ENCODE data around the gene RBM25. TPM values are rescaled to one million over a fixed set of nuclear protein-coding genes. Genes with fewer than 3 reads are reported as not detected.

Gene RBM25
- total RNA-seq, 1 donor from 2014 or later = 53.2 TPM

DNA sequence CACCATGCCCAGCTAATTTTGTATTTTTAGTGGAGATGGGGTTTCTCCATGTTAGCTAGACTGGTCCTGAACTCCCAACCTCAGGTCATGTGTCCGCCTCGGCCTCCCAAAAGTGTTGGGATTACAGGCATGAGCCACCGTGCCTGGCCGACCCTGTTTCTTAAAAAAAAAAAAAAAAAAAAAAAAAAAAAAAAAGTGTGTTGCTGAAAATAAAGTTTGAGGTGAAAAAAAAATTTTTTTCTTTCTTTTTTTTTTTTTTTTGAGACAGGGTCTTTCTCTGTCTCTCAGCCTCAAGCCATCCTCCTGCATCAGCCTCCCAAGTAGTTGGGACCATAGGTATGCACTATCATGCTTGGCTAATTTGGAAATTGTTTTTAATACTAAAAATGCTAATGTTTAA is 11.3 kb downstream of the RBM25 start:
- Mint-ChIP-seq H3K27ac (ENCODE audit: unreplicated experiment) (no peak overlapping the region), H3K9me3 (ENCODE audit: low read depth) (no peaks in the 10 kb centered on the region), H3K27me3 (ENCODE audit: low read depth) (no peaks in the 10 kb centered on the region), H3K36me3 (ENCODE audit: low read depth) (peaks cover 14% of the 10 kb centered on the region), H3K4me1 (ENCODE audit: low read depth) (peaks cover 18% of the 10 kb centered on the region), H3K4me3 (ENCODE audit: unreplicated experiment) (no peak overlapping the region)
- TF ChIP-seq, protein P1, sequence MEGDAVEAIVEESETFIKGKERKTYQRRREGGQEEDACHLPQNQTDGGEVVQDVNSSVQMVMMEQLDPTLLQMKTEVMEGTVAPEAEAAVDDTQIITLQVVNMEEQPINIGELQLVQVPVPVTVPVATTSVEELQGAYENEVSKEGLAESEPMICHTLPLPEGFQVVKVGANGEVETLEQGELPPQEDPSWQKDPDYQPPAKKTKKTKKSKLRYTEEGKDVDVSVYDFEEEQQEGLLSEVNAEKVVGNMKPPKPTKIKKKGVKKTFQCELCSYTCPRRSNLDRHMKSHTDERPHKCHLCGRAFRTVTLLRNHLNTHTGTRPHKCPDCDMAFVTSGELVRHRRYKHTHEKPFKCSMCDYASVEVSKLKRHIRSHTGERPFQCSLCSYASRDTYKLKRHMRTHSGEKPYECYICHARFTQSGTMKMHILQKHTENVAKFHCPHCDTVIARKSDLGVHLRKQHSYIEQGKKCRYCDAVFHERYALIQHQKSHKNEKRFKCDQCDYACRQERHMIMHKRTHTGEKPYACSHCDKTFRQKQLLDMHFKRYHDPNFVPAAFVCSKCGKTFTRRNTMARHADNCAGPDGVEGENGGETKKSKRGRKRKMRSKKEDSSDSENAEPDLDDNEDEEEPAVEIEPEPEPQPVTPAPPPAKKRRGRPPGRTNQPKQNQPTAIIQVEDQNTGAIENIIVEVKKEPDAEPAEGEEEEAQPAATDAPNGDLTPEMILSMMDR (IDR thresholded peaks at IDR 0.05) = no peak
- no peak for DNase-seq (ENCODE audit: low spot score)

DNA sequence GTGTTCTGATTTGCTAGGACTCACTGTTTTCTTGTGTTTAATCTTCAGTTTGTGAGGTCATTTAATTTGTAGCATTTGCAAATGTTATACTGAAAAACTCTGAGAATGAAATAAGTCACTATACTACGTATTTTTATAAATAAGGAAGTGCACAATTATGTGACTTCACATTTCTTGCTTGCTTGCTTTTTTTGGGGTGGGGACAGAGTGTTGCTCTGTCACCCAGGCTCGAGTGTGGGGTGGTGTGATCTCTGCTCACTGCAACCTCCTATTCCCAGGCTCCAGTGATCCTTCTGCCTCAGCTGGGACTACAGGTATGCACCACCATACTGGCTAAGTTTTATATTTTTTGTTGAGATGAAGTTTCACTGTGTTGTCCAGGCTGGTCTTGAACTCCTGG is 32.7 kb downstream of the RBM25 start:
- Mint-ChIP-seq H3K4me3 (ENCODE audit: unreplicated experiment) (no peak overlapping the region), H3K36me3 (ENCODE audit: low read depth) (peaks cover 18% of the 10 kb centered on the region), H3K27me3 (ENCODE audit: low read depth) (no peaks in the 10 kb centered on the region), H3K27ac (ENCODE audit: unreplicated experiment) (no peak overlapping the region), H3K9me3 (ENCODE audit: low read depth) (no peaks in the 10 kb centered on the region), H3K4me1 (ENCODE audit: low read depth) (no peaks in the 10 kb centered on the region)
- TF ChIP-seq, protein P1 (IDR thresholded peaks at IDR 0.05) = no peak
- DNase-seq (ENCODE audit: low spot score) = no peak

DNA sequence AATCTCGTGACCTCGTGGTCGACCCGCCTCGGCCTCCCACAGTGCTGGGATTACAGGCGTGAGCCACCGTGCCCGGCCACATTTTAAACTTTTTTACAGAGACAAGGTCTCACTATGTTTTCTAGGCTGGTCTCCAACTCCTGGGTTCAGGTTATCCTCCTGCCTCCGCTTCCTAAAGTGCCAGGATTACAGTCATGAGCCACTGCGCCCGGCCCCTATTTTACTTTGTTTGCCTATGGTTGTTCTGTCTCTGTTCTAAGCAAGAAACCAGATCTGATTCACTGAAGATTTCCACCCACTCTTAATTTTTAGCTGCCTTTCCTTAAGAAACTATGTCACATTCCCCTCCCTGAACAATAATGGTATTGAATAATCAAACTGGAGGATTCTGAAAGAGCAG is 39.1 kb downstream of the RBM25 start:
- H3K36me3 Mint-ChIP-seq (ENCODE audit: low read depth) = peaks cover 15% of the 10 kb centered on the region
- TF ChIP-seq, protein P1 (IDR thresholded peaks at IDR 0.05) = no peak
- no peaks in the 10 kb centered on the region for H3K9me3 Mint-ChIP-seq (ENCODE audit: low read depth)
- H3K27ac Mint-ChIP-seq (ENCODE audit: unreplicated experiment) = no peak overlapping the region
- H3K4me3 Mint-ChIP-seq (ENCODE audit: unreplicated experiment) = no peak overlapping the region
- H3K27me3 Mint-ChIP-seq (ENCODE audit: low read depth) = no peaks in the 10 kb centered on the region
- no peak for DNase-seq (ENCODE audit: low spot score)
- peaks cover 2% of the 10 kb centered on the region for H3K4me1 Mint-ChIP-seq (ENCODE audit: low read depth)

DNA sequence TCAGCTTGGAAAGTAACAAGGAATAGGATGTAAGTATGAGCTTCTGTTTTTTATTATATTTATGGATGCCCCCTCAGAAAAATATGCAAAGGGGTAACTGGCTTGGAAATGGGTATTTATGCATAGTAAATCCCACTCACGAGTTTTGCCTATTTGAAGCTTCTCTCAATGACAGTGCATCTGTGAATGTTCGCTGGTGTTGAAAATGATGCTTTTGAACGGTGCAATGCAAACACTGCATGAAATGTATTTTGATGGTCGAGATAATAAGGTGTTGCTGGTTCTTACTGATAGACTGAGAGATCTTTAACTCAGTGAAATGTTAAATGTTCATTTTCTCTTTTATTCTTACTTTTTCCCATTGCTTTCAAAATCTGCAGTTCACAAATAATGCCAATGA is 42.0 kb downstream of the RBM25 start:
- DNase-seq (ENCODE audit: low spot score) = no peak
- Mint-ChIP-seq H3K27ac (ENCODE audit: unreplicated experiment) (no peak overlapping the region), H3K9me3 (ENCODE audit: low read depth) (no peaks in the 10 kb centered on the region), H3K27me3 (ENCODE audit: low read depth) (no peaks in the 10 kb centered on the region), H3K4me1 (ENCODE audit: low read depth) (peaks cover 2% of the 10 kb centered on the region), H3K4me3 (ENCODE audit: unreplicated experiment) (no peak overlapping the region), H3K36me3 (ENCODE audit: low read depth) (peaks cover 30% of the 10 kb centered on the region)
- TF ChIP-seq, protein P1 (IDR thresholded peaks at IDR 0.05) = no peak

DNA sequence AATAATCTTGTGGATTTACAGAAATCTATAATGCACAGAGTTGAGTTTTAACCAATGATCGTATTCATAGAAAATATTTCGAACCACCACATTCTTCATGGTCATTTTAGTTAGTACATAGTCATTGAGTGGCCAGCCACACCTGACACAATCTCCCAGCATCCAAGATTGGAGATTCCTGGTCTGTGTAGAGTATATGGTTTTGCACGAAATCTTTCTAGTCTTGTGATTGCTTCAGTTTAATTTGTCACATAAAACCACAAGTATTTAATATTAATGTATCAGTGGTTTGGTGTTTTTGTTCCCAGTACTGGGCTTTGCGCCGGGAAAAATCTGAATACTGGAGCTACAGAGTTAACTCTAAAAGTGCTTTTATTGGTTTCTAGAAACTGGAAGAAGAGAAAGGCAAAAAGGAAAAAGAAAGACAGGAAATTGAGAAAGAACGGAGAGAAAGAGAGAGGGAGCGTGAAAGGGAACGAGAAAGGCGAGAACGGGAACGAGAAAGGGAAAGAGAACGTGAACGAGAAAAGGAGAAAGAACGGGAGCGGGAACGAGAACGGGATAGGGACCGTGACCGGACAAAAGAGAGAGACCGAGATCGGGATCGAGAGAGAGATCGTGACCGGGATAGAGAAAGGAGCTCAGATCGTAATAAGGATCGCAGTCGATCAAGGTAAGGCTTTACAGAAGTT is 44.6 kb downstream of the RBM25 start:
- peak overlapping the region; percentile 41 for H3K27ac Mint-ChIP-seq (ENCODE audit: unreplicated experiment)
- H3K9me3 Mint-ChIP-seq (ENCODE audit: low read depth) = no peaks in the 10 kb centered on the region
- no peak overlapping the region for H3K4me3 Mint-ChIP-seq (ENCODE audit: unreplicated experiment)
- no peaks in the 10 kb centered on the region for H3K27me3 Mint-ChIP-seq (ENCODE audit: low read depth)
- peaks cover 2% of the 10 kb centered on the region for H3K4me1 Mint-ChIP-seq (ENCODE audit: low read depth)
- H3K36me3 Mint-ChIP-seq (ENCODE audit: low read depth) = peaks cover 33% of the 10 kb centered on the region
- TF ChIP-seq, protein P1 (IDR thresholded peaks at IDR 0.05) = no peak
- no peak for DNase-seq (ENCODE audit: low spot score)
